ENCODE results near the gene GFRA1.

Gene GFRA1

GRCh38 chr10:116237260-116237659, 35.7 kb downstream of the GFRA1 start:
- H3K4me3 ChIP-seq (ENCODE audit: control insufficient read depth, low read depth, low read length) = no peak overlapping the region
- no peak for DNase-seq (ENCODE audit: low read depth)
- TF ChIP-seq CTCF (conservative IDR thresholded peaks at IDR 0.05; ENCODE audit: control insufficient read depth, insufficient read depth, low read depth, low read length) = no peak

- DNase-seq (ENCODE audit: low read depth) = no peak
- no peak for TF ChIP-seq CTCF (conservative IDR thresholded peaks at IDR 0.05; ENCODE audit: control insufficient read depth, insufficient read depth, low read depth, low read length)
These were observed 39.8 kb downstream of the GFRA1 start for GRCh38 chr10:116233230-116233629.

GRCh38 chr10:116232613-116233012, 40.4 kb downstream of the GFRA1 start:
- no peak for DNase-seq (ENCODE audit: low read depth)
- H3K4me3 ChIP-seq (ENCODE audit: control insufficient read depth, low read depth, low read length) = no peak overlapping the region
- no peak for TF ChIP-seq CTCF (conservative IDR thresholded peaks at IDR 0.05; ENCODE audit: control insufficient read depth, insufficient read depth, low read depth, low read length)

More at GRCh38 chr10:116233230-116233629, 39.8 kb downstream of the GFRA1 start:
- no peak overlapping the region for H3K4me3 ChIP-seq (ENCODE audit: control insufficient read depth, low read depth, low read length)

- TF ChIP-seq CTCF (conservative IDR thresholded peaks at IDR 0.05; ENCODE audit: control insufficient read depth, insufficient read depth, low read depth, low read length) = no peak
- DNase-seq (ENCODE audit: low read depth) = no peak
- no peak overlapping the region for H3K4me3 ChIP-seq (ENCODE audit: control insufficient read depth, low read depth, low read length)
These were observed 46.2 kb downstream of the GFRA1 start for GRCh38 chr10:116226766-116227165.

- TF ChIP-seq CTCF (conservative IDR thresholded peaks at IDR 0.05; ENCODE audit: control insufficient read depth, insufficient read depth, low read depth, low read length) = no peak
- no peak overlapping the region for H3K4me3 ChIP-seq (ENCODE audit: control insufficient read depth, low read depth, low read length)
- no peak for DNase-seq (ENCODE audit: low read depth)
These were observed 47.0 kb downstream of the GFRA1 start for GRCh38 chr10:116226053-116226452.

- DNase-seq (ENCODE audit: low read depth) = no peak
- no peak for TF ChIP-seq CTCF (conservative IDR thresholded peaks at IDR 0.05; ENCODE audit: control insufficient read depth, insufficient read depth, low read depth, low read length)
- H3K4me3 ChIP-seq (ENCODE audit: control insufficient read depth, low read depth, low read length) = no peak overlapping the region
These were observed 49.7 kb downstream of the GFRA1 start for GRCh38 chr10:116223289-116223688.

- no peak for DNase-seq (ENCODE audit: low read depth)
- no peak for TF ChIP-seq CTCF (conservative IDR thresholded peaks at IDR 0.05; ENCODE audit: control insufficient read depth, insufficient read depth, low read depth, low read length)
These were observed 52.0 kb downstream of the GFRA1 start for GRCh38 chr10:116221053-116221452.

More at GRCh38 chr10:116221053-116221452, 52.0 kb downstream of the GFRA1 start:
- no peak overlapping the region for H3K4me3 ChIP-seq (ENCODE audit: control insufficient read depth, low read depth, low read length)
